Measurements from ENCODE around the gene TTC22. TPM values are rescaled to one million over a fixed set of nuclear protein-coding genes. Genes with fewer than 3 reads are reported as not detected.

The TTC22 gene
- polyA plus RNA-seq, 2 of the 4 experiments (the other 2 are of a cell fraction): not detected

GRCh38 chr1:54782156-54782555, 19.0 kb downstream of the TTC22 start:
- FAIRE-seq: no peak
- no peak for ATAC-seq
- no peak overlapping the region for H3K27ac ChIP-seq
- TF ChIP-seq HMGXB4 (CRISPR knock-in tag; IDR thresholded peaks at IDR 0.05; ENCODE audit: borderline replicate concordance): no peak
- no peak for TF ChIP-seq BCL3 (IDR thresholded peaks at IDR 0.05)
- no peak for TF ChIP-seq MYC (IDR thresholded peaks at IDR 0.05; ENCODE audit: borderline replicate concordance, low read length)
- TF ChIP-seq PBX3 (IDR thresholded peaks at IDR 0.05): no peak
- no peak for TF ChIP-seq NFE2L2 (conservative IDR thresholded peaks at IDR 0.05; ENCODE audit: low read length)
- no peak for TF ChIP-seq ZFP36 (IDR thresholded peaks at IDR 0.05; ENCODE audit: borderline replicate concordance, partially characterized antibody)
- TF ChIP-seq EHF (CRISPR knock-in tag; IDR thresholded peaks at IDR 0.05): no peak
- TF ChIP-seq RCOR1 (IDR thresholded peaks at IDR 0.05; ENCODE audit: low read depth, low read length): no peak
- no peak for TF ChIP-seq BHLHE40 (IDR thresholded peaks at IDR 0.05; ENCODE audit: low read depth, low read length)
- TF ChIP-seq KDM5A (IDR thresholded peaks at IDR 0.05): no peak
- no peak for TF ChIP-seq HEYL (CRISPR knock-in tag; IDR thresholded peaks at IDR 0.05)
- TF ChIP-seq CTCF (IDR thresholded peaks at IDR 0.05): no peak
- H3K9me3 ChIP-seq: no peaks in the 10 kb centered on the region
- H3K4me1 ChIP-seq: no peaks in the 10 kb centered on the region
- no peak overlapping the region for H3K4me2 ChIP-seq
- POLR2A ChIA-PET: no interaction called here
- CTCF ChIA-PET: no interaction called here
- DNase-seq (ENCODE audit: low read depth in 1 of 2, low spot score in 1 of 2): no peak
- no peak overlapping the region for H3K4me3 ChIP-seq
- WGBS (ENCODE audit: missing lambda C conversion rate): 6% methylated on average over 2 of the region's 6 CpGs

GRCh38 chr1:54781023-54781723, 19.9 kb downstream of the TTC22 start:
- Histone ChIP-seq H3K4me3 (no peak overlapping the region), H3K27ac (no peak overlapping the region), H3K9me3 (no peaks in the 10 kb centered on the region), H3K4me2 (no peak overlapping the region), H3K4me1 (no peaks in the 10 kb centered on the region)
- no peak for ATAC-seq
- ChIA-PET POLR2A (no interaction called here), CTCF (no interaction called here)
- FAIRE-seq: no peak
- 82% methylated on average over 31 of the region's 74 CpGs for WGBS (ENCODE audit: missing lambda C conversion rate)
- DNase-seq (ENCODE audit: low read depth in 1 of 2, low spot score in 1 of 2): no peak
- TF ChIP-seq ZSCAN20 (CRISPR knock-in tag; IDR thresholded peaks at IDR 0.05) (no peak), FOSB (CRISPR knock-in tag; IDR thresholded peaks at IDR 0.05) (no peak), JUNB (IDR thresholded peaks at IDR 0.05) (no peak), PBX3 (IDR thresholded peaks at IDR 0.05) (no peak), RCOR1 (IDR thresholded peaks at IDR 0.05; ENCODE audit: low read depth, low read length) (no peak), HMGXB4 (CRISPR knock-in tag; IDR thresholded peaks at IDR 0.05; ENCODE audit: borderline replicate concordance) (no peak), EHMT2 (IDR thresholded peaks at IDR 0.05; ENCODE audit: low read depth) (no peak), ZC3H11A (IDR thresholded peaks at IDR 0.05) (no peak), SMC3 (IDR thresholded peaks at IDR 0.05) (no peak), BCL3 (IDR thresholded peaks at IDR 0.05) (no peak), MAZ (IDR thresholded peaks at IDR 0.05; ENCODE audit: borderline replicate concordance, low read depth, low read length) (no peak)

Data from A549 (cell line).